Fibroblast of lung (primary cell): Measurements from ENCODE around the gene SCAF4. TPM values are rescaled to one million over a fixed set of nuclear protein-coding genes. Genes with fewer than 3 reads are reported as not detected.
A peak's percentile ranks its signal among the peaks of the same experiment; 100 is the strongest.

ENCODE experiments used
- DNase-seq, 2 donors: peaks; one replicate each; pipeline versions ENCODE4 v3.0.0 to v3.0.0-alpha.2; 2010; ENCODE audit warnings: low read depth in 2 of 2
- H2AFZ ChIP-seq: 2 replicates; pipeline ENCODE4 v1.5.1; 2012; ENCODE audit warnings: low read length, control low read depth, inconsistent platforms
- H3K27ac ChIP-seq: 2 replicates; pipeline ENCODE4 v1.5.1; 2011; ENCODE audit warnings: low read length, control low read depth; ENCODE audit not compliant: insufficient read depth
- H3K27me3 ChIP-seq: 2 replicates; pipeline ENCODE4 v1.5.1; 2011; ENCODE audit warnings: mild to moderate bottlenecking, low read length; ENCODE audit not compliant: control insufficient read depth, insufficient read depth
- H3K36me3 ChIP-seq: 2 replicates; pipeline ENCODE4 v1.5.1; 2011; ENCODE audit warnings: low read length; ENCODE audit not compliant: control insufficient read depth, insufficient read depth
- H3K4me1 ChIP-seq: 2 replicates; pipeline ENCODE4 v1.5.1; 2011; ENCODE audit warnings: low read length; ENCODE audit not compliant: control insufficient read depth, insufficient read depth; ENCODE audit errors: extremely low read depth
- H3K4me2 ChIP-seq: 2 replicates; pipeline ENCODE4 v1.5.1; 2011; ENCODE audit warnings: low read length, control low read depth; ENCODE audit not compliant: insufficient read depth; ENCODE audit errors: extremely low read depth
- H3K4me3 ChIP-seq, 4 experiments: fragments of 200-600 bp in 1 of 4; sonication (generic) in 1 of 4; replicated peaks in 1 of 4; 2 replicates each; pipeline ENCODE4 v1.5.1; 2011 to 2016; ENCODE audit warnings: low read length in 4 of 4, low read depth in 3 of 4, mild to moderate bottlenecking in 3 of 4, control low read depth in 2 of 4, inconsistent platforms in 1 of 4, mixed read lengths in 1 of 4; ENCODE audit not compliant: insufficient read depth in 1 of 4; ENCODE audit errors: control extremely low read depth in 1 of 4
- H3K79me2 ChIP-seq: 2 replicates; pipeline ENCODE4 v1.5.1; 2012; ENCODE audit warnings: mild to moderate bottlenecking, low read length, inconsistent platforms; ENCODE audit not compliant: control insufficient read depth, insufficient read depth
- H3K9ac ChIP-seq: 2 replicates; pipeline ENCODE4 v1.5.1; 2011; ENCODE audit warnings: mild to moderate bottlenecking, low read length, control low read depth; ENCODE audit not compliant: insufficient read depth
- H3K9me3 ChIP-seq: 2 replicates; pipeline ENCODE4 v1.5.1; 2012; ENCODE audit warnings: low read depth, low read length; ENCODE audit not compliant: control insufficient read depth, insufficient read depth
- H4K20me1 ChIP-seq: 2 replicates; pipeline ENCODE4 v1.5.1; 2011; ENCODE audit warnings: low read length; ENCODE audit not compliant: control insufficient read depth, insufficient read depth; ENCODE audit errors: extremely low read depth
- EZH2 ChIP-seq: IDR thresholded peaks from 2 replicates; pipeline ENCODE4 v1.5.1; 2012; ENCODE audit warnings: low read length, control low read depth, mild to moderate bottlenecking; ENCODE audit errors: missing control alignments
- polyA plus RNA-seq, 2 donors: library from polyadenylated mRNA; depleted of rRNA in 1 of 2; stranded (reverse) in 1 of 2; unstranded in 1 of 2; fragments of >200 nt; gene quantifications; 2 replicates each; pipeline ENCODE4 v1.2.1, GENCODE V29; 2011 to 2012; ENCODE audit warnings: missing spikeins in 1 of 2
- total RNA-seq: library from RNA; depleted of rRNA; stranded (reverse); fragments of >200 nt; gene quantifications from 2 replicates; pipeline ENCODE4 v1.2.1, GENCODE V29; 2014
- TF ChIP-seq, protein P1 (sequence below), 2 donors: IDR thresholded peaks in 1 of 2; conservative IDR thresholded peaks in 1 of 2; 1 replicate in 1 of 2; 2 replicates in 1 of 2; pipeline ENCODE4 v1.5.1; 2011 to 2012; ENCODE audit warnings: low read length in 2 of 2, control low read depth in 1 of 2, inconsistent platforms in 1 of 2, low read depth in 1 of 2, mild to moderate bottlenecking in 1 of 2

Gene SCAF4
- total and polyA plus RNA-seq, 2 donors (not counting 1 experiment from before 2014, with no cell fraction given) = 5.6 to 7.5 TPM

DNA sequence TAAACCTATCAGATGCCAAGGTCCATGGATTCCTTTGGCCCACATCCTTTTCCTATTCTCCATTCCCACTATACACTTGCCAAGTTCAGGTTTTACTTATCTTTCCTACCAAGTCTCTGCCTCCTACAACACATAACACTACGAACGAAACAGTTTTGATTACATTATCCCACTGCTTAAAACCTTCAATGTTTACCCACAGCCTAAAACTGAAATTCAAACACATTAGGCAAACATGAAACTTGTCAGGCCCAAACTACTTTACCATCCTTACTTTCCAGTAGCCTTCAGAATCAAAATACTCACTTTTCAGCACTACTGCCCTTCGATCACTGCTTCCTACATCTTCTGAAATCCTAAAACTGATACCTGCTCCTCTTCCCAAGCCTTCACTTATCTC lies 3.0 kb downstream of the SCAF4 start:
- peaks cover 77% of the 10 kb centered on the region for H3K79me2 ChIP-seq
- no peaks in the 10 kb centered on the region for H3K36me3 ChIP-seq
- no peak for TF ChIP-seq EZH2
- TF ChIP-seq, protein P1, sequence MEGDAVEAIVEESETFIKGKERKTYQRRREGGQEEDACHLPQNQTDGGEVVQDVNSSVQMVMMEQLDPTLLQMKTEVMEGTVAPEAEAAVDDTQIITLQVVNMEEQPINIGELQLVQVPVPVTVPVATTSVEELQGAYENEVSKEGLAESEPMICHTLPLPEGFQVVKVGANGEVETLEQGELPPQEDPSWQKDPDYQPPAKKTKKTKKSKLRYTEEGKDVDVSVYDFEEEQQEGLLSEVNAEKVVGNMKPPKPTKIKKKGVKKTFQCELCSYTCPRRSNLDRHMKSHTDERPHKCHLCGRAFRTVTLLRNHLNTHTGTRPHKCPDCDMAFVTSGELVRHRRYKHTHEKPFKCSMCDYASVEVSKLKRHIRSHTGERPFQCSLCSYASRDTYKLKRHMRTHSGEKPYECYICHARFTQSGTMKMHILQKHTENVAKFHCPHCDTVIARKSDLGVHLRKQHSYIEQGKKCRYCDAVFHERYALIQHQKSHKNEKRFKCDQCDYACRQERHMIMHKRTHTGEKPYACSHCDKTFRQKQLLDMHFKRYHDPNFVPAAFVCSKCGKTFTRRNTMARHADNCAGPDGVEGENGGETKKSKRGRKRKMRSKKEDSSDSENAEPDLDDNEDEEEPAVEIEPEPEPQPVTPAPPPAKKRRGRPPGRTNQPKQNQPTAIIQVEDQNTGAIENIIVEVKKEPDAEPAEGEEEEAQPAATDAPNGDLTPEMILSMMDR (conservative IDR thresholded peaks at IDR 0.05 in 1 of 2, IDR thresholded peaks at IDR 0.05 in 1 of 2; ENCODE audit: low read depth in 1 of 2, low read length in 2 of 2) = no peak
- no peaks in the 10 kb centered on the region for H3K9me3 ChIP-seq
- peak overlapping the region; percentile 22 to 92 (median 78) for H3K4me3 ChIP-seq
- H3K4me2 ChIP-seq = peak overlapping the region; percentile 81
- H4K20me1 ChIP-seq = peaks cover 7% of the 10 kb centered on the region
- no peaks in the 10 kb centered on the region for H3K27me3 ChIP-seq
- H3K4me1 ChIP-seq = peaks cover 18% of the 10 kb centered on the region
- no peak overlapping the region for H2AFZ ChIP-seq
- no peak for DNase-seq
- no peak overlapping the region for H3K27ac ChIP-seq
- H3K9ac ChIP-seq = no peak overlapping the region

GRCh38 chr21:31728191-31728590 lies 3.7 kb downstream of the SCAF4 start:
- H3K4me2 ChIP-seq = no peak overlapping the region
- H3K36me3 ChIP-seq = no peaks in the 10 kb centered on the region
- no peak overlapping the region for H2AFZ ChIP-seq
- TF ChIP-seq, protein P1 (conservative IDR thresholded peaks at IDR 0.05 in 1 of 2, IDR thresholded peaks at IDR 0.05 in 1 of 2; ENCODE audit: low read depth in 1 of 2, low read length in 2 of 2) = no peak
- no peak for TF ChIP-seq EZH2
- peaks cover 11% of the 10 kb centered on the region for H3K4me1 ChIP-seq
- no peaks in the 10 kb centered on the region for H3K27me3 ChIP-seq
- no peak overlapping the region for H3K4me3 ChIP-seq
- H3K79me2 ChIP-seq = peaks cover 85% of the 10 kb centered on the region
- H3K27ac ChIP-seq = no peak overlapping the region
- peaks cover 7% of the 10 kb centered on the region for H4K20me1 ChIP-seq
- H3K9ac ChIP-seq = no peak overlapping the region
- no peaks in the 10 kb centered on the region for H3K9me3 ChIP-seq
- no peak for DNase-seq

- no peak for DNase-seq
- no peak overlapping the region for H3K9ac ChIP-seq
- no peaks in the 10 kb centered on the region for H3K36me3 ChIP-seq
- no peaks in the 10 kb centered on the region for H3K27me3 ChIP-seq
- H3K79me2 ChIP-seq = peaks cover 95% of the 10 kb centered on the region
- TF ChIP-seq, protein P1 (conservative IDR thresholded peaks at IDR 0.05 in 1 of 2, IDR thresholded peaks at IDR 0.05 in 1 of 2; ENCODE audit: low read depth in 1 of 2, low read length in 2 of 2) = no peak
- no peak for TF ChIP-seq EZH2
- H3K27ac ChIP-seq = no peak overlapping the region
- no peaks in the 10 kb centered on the region for H3K9me3 ChIP-seq
- H3K4me2 ChIP-seq = no peak overlapping the region
- H4K20me1 ChIP-seq = peaks cover 7% of the 10 kb centered on the region
- peaks cover 5% of the 10 kb centered on the region for H3K4me1 ChIP-seq
- H3K4me3 ChIP-seq = no peak overlapping the region
- H2AFZ ChIP-seq = no peak overlapping the region
These were observed 4.7 kb downstream of the SCAF4 start for GRCh38 chr21:31727181-31727580.
